ENCODE measurements around the gene AFDN.

The AFDN gene

GRCh38 chr6:167812088-167812487 lies 14.6 kb upstream of the AFDN start:
- no peaks in the 10 kb centered on the region for H4K20me1 ChIP-seq (ENCODE audit: low read depth, low read length)
- no peak overlapping the region for H3K4me2 ChIP-seq (ENCODE audit: low read depth, low read length, poor library complexity, severe bottlenecking)
- no peaks in the 10 kb centered on the region for H3K27me3 ChIP-seq (ENCODE audit: low read length)
- no peaks in the 10 kb centered on the region for H3K36me3 ChIP-seq (ENCODE audit: low read length)
- no peaks in the 10 kb centered on the region for H3K9me2 ChIP-seq (replicated peaks; ENCODE audit: insufficient read depth, low read length)
- no peaks in the 10 kb centered on the region for H3K79me2 ChIP-seq (ENCODE audit: insufficient read depth, low read length)
- H3F3A ChIP-seq (ENCODE audit: insufficient read depth) = no peaks in the 10 kb centered on the region
- no peak overlapping the region for H3K9ac ChIP-seq (ENCODE audit: low read length)
- no peaks in the 10 kb centered on the region for H3K9me3 ChIP-seq (ENCODE audit: insufficient read depth, low read length)
- TF ChIP-seq, protein P1, sequence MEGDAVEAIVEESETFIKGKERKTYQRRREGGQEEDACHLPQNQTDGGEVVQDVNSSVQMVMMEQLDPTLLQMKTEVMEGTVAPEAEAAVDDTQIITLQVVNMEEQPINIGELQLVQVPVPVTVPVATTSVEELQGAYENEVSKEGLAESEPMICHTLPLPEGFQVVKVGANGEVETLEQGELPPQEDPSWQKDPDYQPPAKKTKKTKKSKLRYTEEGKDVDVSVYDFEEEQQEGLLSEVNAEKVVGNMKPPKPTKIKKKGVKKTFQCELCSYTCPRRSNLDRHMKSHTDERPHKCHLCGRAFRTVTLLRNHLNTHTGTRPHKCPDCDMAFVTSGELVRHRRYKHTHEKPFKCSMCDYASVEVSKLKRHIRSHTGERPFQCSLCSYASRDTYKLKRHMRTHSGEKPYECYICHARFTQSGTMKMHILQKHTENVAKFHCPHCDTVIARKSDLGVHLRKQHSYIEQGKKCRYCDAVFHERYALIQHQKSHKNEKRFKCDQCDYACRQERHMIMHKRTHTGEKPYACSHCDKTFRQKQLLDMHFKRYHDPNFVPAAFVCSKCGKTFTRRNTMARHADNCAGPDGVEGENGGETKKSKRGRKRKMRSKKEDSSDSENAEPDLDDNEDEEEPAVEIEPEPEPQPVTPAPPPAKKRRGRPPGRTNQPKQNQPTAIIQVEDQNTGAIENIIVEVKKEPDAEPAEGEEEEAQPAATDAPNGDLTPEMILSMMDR (IDR thresholded peaks at IDR 0.05; ENCODE audit: insufficient read depth, low read length, poor library complexity, severe bottlenecking) = no peak
- TF ChIP-seq EZH2phosphoT487 (conservative IDR thresholded peaks at IDR 0.05; ENCODE audit: low read length) = no peak
- H3K4me3 ChIP-seq (ENCODE audit: insufficient read depth, low read length, poor library complexity, severe bottlenecking) = no peak overlapping the region
- no peak overlapping the region for H2AFZ ChIP-seq (ENCODE audit: low read depth, low read length, severe bottlenecking)
- H3K27ac ChIP-seq (ENCODE audit: low read depth, low read length) = no peak overlapping the region

GRCh38 chr6:167815296-167815980 lies 11.3 kb upstream of the AFDN start:
- Histone ChIP-seq H3K79me2 (ENCODE audit: insufficient read depth, low read length) (no peaks in the 10 kb centered on the region), H3K9me3 (ENCODE audit: insufficient read depth, low read length) (no peaks in the 10 kb centered on the region), H3K27me3 (ENCODE audit: low read length) (no peaks in the 10 kb centered on the region), H3F3A (ENCODE audit: insufficient read depth) (no peaks in the 10 kb centered on the region), H4K20me1 (ENCODE audit: low read depth, low read length) (no peaks in the 10 kb centered on the region), H2AFZ (ENCODE audit: low read depth, low read length, severe bottlenecking) (no peak overlapping the region), H3K36me3 (ENCODE audit: low read length) (no peaks in the 10 kb centered on the region), H3K4me2 (ENCODE audit: low read depth, low read length, poor library complexity, severe bottlenecking) (no peak overlapping the region), H3K9ac (ENCODE audit: low read length) (no peak overlapping the region), H3K4me3 (ENCODE audit: insufficient read depth, low read length, poor library complexity, severe bottlenecking) (no peak overlapping the region), H3K27ac (ENCODE audit: low read depth, low read length) (no peak overlapping the region), H3K9me2 (replicated peaks; ENCODE audit: insufficient read depth, low read length) (no peaks in the 10 kb centered on the region)
- no peak for TF ChIP-seq EZH2phosphoT487 (conservative IDR thresholded peaks at IDR 0.05; ENCODE audit: low read length)
- TF ChIP-seq, protein P1 (IDR thresholded peaks at IDR 0.05; ENCODE audit: insufficient read depth, low read length, poor library complexity, severe bottlenecking) = no peak

- H3K4me3 ChIP-seq (ENCODE audit: insufficient read depth, low read length, poor library complexity, severe bottlenecking) = no peak overlapping the region
- H2AFZ ChIP-seq (ENCODE audit: low read depth, low read length, severe bottlenecking) = no peak overlapping the region
- TF ChIP-seq, protein P1 (IDR thresholded peaks at IDR 0.05; ENCODE audit: insufficient read depth, low read length, poor library complexity, severe bottlenecking) = no peak
- no peak for TF ChIP-seq EZH2phosphoT487 (conservative IDR thresholded peaks at IDR 0.05; ENCODE audit: low read length)
Measured at GRCh38 chr6:167817016-167817415, 9.7 kb upstream of the AFDN start.

More at GRCh38 chr6:167817016-167817415, 9.7 kb upstream of the AFDN start:
- no peaks in the 10 kb centered on the region for H3K27me3 ChIP-seq (ENCODE audit: low read length)
- H3K9ac ChIP-seq (ENCODE audit: low read length) = no peak overlapping the region
- H4K20me1 ChIP-seq (ENCODE audit: low read depth, low read length) = no peaks in the 10 kb centered on the region
- H3K9me3 ChIP-seq (ENCODE audit: insufficient read depth, low read length) = no peaks in the 10 kb centered on the region
- no peaks in the 10 kb centered on the region for H3F3A ChIP-seq (ENCODE audit: insufficient read depth)
- no peaks in the 10 kb centered on the region for H3K79me2 ChIP-seq (ENCODE audit: insufficient read depth, low read length)
- H3K4me2 ChIP-seq (ENCODE audit: low read depth, low read length, poor library complexity, severe bottlenecking) = no peak overlapping the region
- H3K9me2 ChIP-seq (replicated peaks; ENCODE audit: insufficient read depth, low read length) = no peaks in the 10 kb centered on the region
- no peak overlapping the region for H3K27ac ChIP-seq (ENCODE audit: low read depth, low read length)
- H3K36me3 ChIP-seq (ENCODE audit: low read length) = no peaks in the 10 kb centered on the region

Measured in SU-DHL-6 (cell line).